Measurements from ENCODE around the gene SNX8. TPM values are rescaled to one million over a fixed set of nuclear protein-coding genes. Genes with fewer than 3 reads are reported as not detected.
A peak's percentile ranks its signal among the peaks of the same experiment; 100 is the strongest.

Gene SNX8
- total RNA-seq, 2 donors from 2014 or later, result 53.0 to 53.2 TPM

- TF ChIP-seq, protein P1, sequence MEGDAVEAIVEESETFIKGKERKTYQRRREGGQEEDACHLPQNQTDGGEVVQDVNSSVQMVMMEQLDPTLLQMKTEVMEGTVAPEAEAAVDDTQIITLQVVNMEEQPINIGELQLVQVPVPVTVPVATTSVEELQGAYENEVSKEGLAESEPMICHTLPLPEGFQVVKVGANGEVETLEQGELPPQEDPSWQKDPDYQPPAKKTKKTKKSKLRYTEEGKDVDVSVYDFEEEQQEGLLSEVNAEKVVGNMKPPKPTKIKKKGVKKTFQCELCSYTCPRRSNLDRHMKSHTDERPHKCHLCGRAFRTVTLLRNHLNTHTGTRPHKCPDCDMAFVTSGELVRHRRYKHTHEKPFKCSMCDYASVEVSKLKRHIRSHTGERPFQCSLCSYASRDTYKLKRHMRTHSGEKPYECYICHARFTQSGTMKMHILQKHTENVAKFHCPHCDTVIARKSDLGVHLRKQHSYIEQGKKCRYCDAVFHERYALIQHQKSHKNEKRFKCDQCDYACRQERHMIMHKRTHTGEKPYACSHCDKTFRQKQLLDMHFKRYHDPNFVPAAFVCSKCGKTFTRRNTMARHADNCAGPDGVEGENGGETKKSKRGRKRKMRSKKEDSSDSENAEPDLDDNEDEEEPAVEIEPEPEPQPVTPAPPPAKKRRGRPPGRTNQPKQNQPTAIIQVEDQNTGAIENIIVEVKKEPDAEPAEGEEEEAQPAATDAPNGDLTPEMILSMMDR (conservative IDR thresholded peaks at IDR 0.05), result no peak
- DNase-seq, result no peak
- Histone ChIP-seq H3K27ac (ENCODE audit: low read depth, low read length) (no peak overlapping the region), H3K9ac (ENCODE audit: extremely low read depth, low read length, poor library complexity, severe bottlenecking) (no peak overlapping the region), H3K4me3 (ENCODE audit: low read length) (no peak overlapping the region), H3K27me3 (ENCODE audit: control insufficient read depth, insufficient read depth, low read length, poor library complexity, severe bottlenecking) (no peaks in the 10 kb centered on the region), H3K4me1 (ENCODE audit: control insufficient read depth, insufficient read depth, low read length) (no peaks in the 10 kb centered on the region), H3K9me3 (ENCODE audit: control insufficient read depth, low read length) (peaks cover 4% of the 10 kb centered on the region), H3K36me3 (ENCODE audit: control insufficient read depth, insufficient read depth, low read length) (no peaks in the 10 kb centered on the region)
- H3K27ac Mint-ChIP-seq, result no peak overlapping the region
- H3K9me3 Mint-ChIP-seq, result peaks cover 11% of the 10 kb centered on the region
- no peak overlapping the region for H3K4me3 Mint-ChIP-seq
- 96 to 97% methylated on average over 4 to 6 of the region's 6 CpGs for WGBS, 2 experiments (ENCODE audit: insufficient coverage in 1 of 2, insufficient read length in 1 of 2)
- peaks cover 10% of the 10 kb centered on the region for H3K4me1 Mint-ChIP-seq
- no peaks in the 10 kb centered on the region for H3K27me3 Mint-ChIP-seq (ENCODE audit: insufficient read depth)
- H3K36me3 Mint-ChIP-seq (ENCODE audit: low read depth), result peaks cover 9% of the 10 kb centered on the region
Measured at GRCh38 chr7:2296832-2297231, 17.4 kb downstream of the SNX8 start.

- H3K4me3 ChIP-seq (ENCODE audit: low read length), result no peak overlapping the region
- no peaks in the 10 kb centered on the region for H3K36me3 ChIP-seq (ENCODE audit: control insufficient read depth, insufficient read depth, low read length)
- H3K27ac ChIP-seq (ENCODE audit: low read depth, low read length), result no peak overlapping the region
- no peaks in the 10 kb centered on the region for H3K9me3 ChIP-seq (ENCODE audit: control insufficient read depth, low read length)
- H3K9ac ChIP-seq (ENCODE audit: extremely low read depth, low read length, poor library complexity, severe bottlenecking), result no peak overlapping the region
- no peak for DNase-seq
- H3K27me3 ChIP-seq (ENCODE audit: control insufficient read depth, insufficient read depth, low read length, poor library complexity, severe bottlenecking), result no peaks in the 10 kb centered on the region
- no peak overlapping the region for H3K4me3 Mint-ChIP-seq
- H3K27ac Mint-ChIP-seq, result no peak overlapping the region
- peaks cover 4% of the 10 kb centered on the region for H3K9me3 Mint-ChIP-seq
- no peaks in the 10 kb centered on the region for H3K27me3 Mint-ChIP-seq (ENCODE audit: insufficient read depth)
- peaks cover 6% of the 10 kb centered on the region for H3K36me3 Mint-ChIP-seq (ENCODE audit: low read depth)
- 95 to 96% methylated on average over 4 to 6 of the region's 6 CpGs for WGBS, 2 experiments (ENCODE audit: insufficient coverage in 1 of 2, insufficient read length in 1 of 2)
- H3K4me1 Mint-ChIP-seq, result peaks cover 8% of the 10 kb centered on the region
- TF ChIP-seq, protein P1 (conservative IDR thresholded peaks at IDR 0.05), result no peak
- no peaks in the 10 kb centered on the region for H3K4me1 ChIP-seq (ENCODE audit: control insufficient read depth, insufficient read depth, low read length)
Measured at GRCh38 chr7:2295936-2296620, 18.2 kb downstream of the SNX8 start.

DNA sequence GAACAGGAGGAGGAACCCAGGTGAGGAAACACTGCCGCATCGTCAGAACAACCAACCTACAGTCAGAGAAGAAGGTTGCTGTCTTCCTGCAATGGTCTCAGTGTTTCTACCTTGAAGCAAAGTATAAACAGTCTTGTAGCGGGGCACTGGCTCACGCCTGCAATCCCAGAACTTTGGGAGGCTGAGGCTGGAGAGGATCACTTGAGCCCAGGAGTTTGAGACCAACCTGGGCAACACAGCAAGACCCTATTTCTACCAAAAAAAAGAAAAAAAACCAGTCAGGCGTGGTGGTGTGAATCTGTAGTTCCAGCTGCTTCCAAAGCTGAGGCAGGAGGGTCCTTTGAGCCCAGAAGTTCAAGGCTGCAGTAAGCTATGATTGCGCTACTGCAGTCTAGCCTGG, 23.4 kb downstream of the SNX8 start:
- Mint-ChIP-seq H3K9me3 (no peaks in the 10 kb centered on the region), H3K27me3 (ENCODE audit: insufficient read depth) (no peaks in the 10 kb centered on the region), H3K4me3 (no peak overlapping the region), H3K36me3 (ENCODE audit: low read depth) (peaks cover 12% of the 10 kb centered on the region), H3K4me1 (peaks cover 3% of the 10 kb centered on the region), H3K27ac (peak overlapping the region; percentile 44)
- 93 to 100% methylated on average over 5 to 6 of the region's 6 CpGs for WGBS, 2 experiments (ENCODE audit: insufficient coverage in 1 of 2, insufficient read length in 1 of 2)
- Histone ChIP-seq H3K9ac (ENCODE audit: extremely low read depth, low read length, poor library complexity, severe bottlenecking) (no peak overlapping the region), H3K4me3 (ENCODE audit: low read length) (no peak overlapping the region), H3K9me3 (ENCODE audit: control insufficient read depth, low read length) (no peaks in the 10 kb centered on the region), H3K4me1 (ENCODE audit: control insufficient read depth, insufficient read depth, low read length) (no peaks in the 10 kb centered on the region), H3K36me3 (ENCODE audit: control insufficient read depth, insufficient read depth, low read length) (no peaks in the 10 kb centered on the region), H3K27ac (ENCODE audit: low read depth, low read length) (no peak overlapping the region), H3K27me3 (ENCODE audit: control insufficient read depth, insufficient read depth, low read length, poor library complexity, severe bottlenecking) (no peaks in the 10 kb centered on the region)
- TF ChIP-seq, protein P1 (conservative IDR thresholded peaks at IDR 0.05), result no peak
- DNase-seq, result no peak

Data from endodermal cell (in vitro differentiated cells).